Activated naive CD8-positive, alpha-beta T cell treated with anti-CD3 and anti-CD28 coated beads, Interleukin-2, amount 50 U/mL, for 16 hours (primary cell): ENCODE data around the gene MEIOC.
A peak's percentile ranks its signal among the peaks of the same experiment; 100 is the strongest.

ENCODE experiments used
- DNase-seq: peaks from one replicate; pipeline ENCODE4 v3.0.0-alpha.2; 2020; ENCODE audit warnings: low read depth, low spot score

MEIOC gene

GRCh38 chr17:44708401-44709263 lies 52.4 kb downstream of the MEIOC start, which contains the start of gene DBF4B:
Gene DBF4B (plus strand): TSS chr17:44708665. CDS start chr17:44708821, 156 bp downstream.
- DNase-seq: peak; percentile 73

DNA sequence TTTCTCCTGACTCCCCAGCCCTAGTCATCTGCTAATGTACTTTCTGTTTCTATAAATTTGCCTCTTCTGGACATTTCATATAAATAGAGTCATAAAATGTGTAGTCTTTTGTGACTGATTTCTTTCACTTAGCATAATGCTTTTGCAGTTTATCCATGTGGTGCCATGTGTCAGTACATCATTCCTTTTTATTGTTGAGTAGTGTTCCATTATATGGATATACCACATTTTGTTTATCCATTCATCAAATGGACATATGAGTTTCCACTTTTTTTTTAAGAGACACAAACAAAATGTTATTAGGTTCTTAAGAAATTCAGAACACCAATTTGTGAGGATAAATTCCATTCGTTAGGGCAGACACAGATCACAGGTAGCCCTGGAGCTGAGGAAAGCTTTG lies 63.2 kb downstream of the MEIOC start:
- DNase-seq: no peak

DNA sequence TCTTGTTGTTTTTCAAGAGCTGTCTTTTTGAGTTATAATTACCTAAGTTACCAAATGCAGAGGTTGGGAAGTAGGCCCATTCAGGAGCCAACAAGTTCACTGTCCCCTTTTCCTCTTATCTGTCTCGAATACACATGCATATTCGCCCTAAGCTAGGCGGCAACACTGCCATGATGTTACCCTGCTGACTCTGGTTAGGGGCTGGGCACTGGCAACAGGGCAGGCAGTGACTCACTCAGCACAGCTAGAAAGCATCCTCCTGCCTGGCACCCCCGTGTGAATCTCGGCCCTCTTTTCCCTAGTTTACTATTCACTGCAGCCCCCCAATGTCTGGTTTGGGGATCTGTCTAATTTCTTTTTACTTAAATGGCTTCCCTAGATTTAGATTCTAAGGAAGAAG lies 66.0 kb downstream of the MEIOC start:
- no peak for DNase-seq
